ENCODE measurements around the gene AQP12A. TPM values are rescaled to one million over a fixed set of nuclear protein-coding genes. Genes with fewer than 3 reads are reported as not detected.

The AQP12A gene
- total RNA-seq, 1 experiment from 2014 or later, result not detected

DNA sequence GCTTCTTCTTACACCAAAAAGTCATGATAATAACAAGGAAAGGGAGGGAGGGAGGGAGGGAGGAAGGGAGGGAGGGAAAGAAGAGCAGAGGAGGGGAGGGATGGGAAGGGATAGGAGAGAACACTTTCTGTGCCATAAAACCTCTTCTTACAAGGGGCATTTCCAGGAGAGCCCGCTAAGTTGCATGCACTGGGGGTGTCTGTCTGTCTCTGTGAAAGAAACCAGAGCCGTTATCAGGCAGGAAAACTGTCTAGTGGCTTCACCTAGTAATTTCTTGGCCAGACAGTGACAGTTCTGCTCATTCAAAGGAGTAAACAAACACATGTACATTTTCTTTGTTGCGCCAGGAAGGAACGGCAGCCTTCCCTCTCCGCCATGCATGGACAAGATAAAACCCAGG is 45.8 kb downstream of the AQP12A start:
- no peak for DNase-seq
- Histone ChIP-seq H3K9me3 (no peaks in the 10 kb centered on the region), H3K27me3 (no peaks in the 10 kb centered on the region), H3K4me3 (no peak overlapping the region), H3K36me3 (no peaks in the 10 kb centered on the region)

DNA sequence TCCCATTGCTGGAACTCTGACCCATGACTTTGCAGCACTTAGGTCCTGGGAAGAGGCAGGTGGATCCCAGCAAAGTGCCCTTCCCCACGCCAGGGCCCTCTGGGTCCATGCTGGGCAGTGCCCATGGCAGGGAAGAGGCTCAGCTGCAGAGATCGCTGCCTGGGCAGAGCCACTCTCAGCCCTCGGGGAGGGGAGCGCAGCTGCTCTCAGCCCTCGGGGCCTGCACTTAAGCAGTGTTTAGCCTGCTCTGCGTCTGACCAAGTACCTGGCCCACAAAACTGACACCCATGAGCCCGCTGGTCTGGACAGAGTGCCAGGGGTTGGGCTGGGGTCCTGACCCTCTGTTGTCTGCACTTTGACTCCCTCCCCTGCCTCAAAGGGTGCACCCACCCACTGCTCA is 46.3 kb downstream of the AQP12A start:
- Histone ChIP-seq H3K36me3 (no peaks in the 10 kb centered on the region), H3K27me3 (no peaks in the 10 kb centered on the region), H3K4me3 (no peak overlapping the region), H3K9me3 (no peaks in the 10 kb centered on the region)
- no peak for DNase-seq

DNA sequence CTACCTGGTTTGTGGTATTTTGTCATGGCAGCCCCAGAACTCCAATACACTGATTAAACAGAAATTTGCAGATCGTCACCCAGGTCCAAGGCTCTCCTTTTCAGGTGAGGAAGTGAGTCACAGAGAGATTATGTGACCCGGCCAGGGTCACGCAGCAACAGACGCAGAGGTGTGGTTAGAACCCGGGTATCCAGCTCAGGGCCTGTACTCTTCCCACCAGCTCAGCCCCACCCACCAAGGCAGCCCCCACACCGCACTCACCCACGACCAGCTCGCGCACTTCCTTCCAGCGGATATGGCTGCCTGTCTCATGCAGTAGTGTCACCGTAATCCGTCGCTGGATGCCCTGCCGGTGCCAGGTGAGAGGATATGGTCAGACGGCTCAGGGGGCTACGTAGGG is 48.1 kb downstream of the AQP12A start:
- DNase-seq, result no peak
- Histone ChIP-seq H3K4me3 (no peak overlapping the region), H3K9me3 (no peaks in the 10 kb centered on the region), H3K27me3 (no peaks in the 10 kb centered on the region), H3K36me3 (no peaks in the 10 kb centered on the region)

DNA sequence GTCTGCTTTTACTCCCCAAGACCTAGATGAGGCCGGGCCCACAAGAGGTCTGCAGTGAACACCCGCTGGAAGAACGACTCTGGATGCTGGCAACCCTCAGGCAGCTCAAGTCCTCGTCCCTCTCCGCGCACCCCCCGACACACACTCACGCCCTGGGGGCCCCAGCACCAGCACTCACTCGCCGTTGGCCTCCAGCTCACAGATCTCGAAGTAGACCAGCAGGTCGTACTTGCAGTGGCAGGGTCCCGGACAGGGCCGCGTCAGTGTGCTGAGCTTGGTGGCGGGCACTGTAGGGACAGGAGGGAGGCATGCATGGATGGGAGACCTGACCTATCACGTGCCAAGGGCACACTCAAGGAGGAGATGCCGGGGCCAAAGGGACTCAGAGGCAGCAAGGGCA is 49.4 kb downstream of the AQP12A start:
- no peaks in the 10 kb centered on the region for H3K36me3 ChIP-seq
- DNase-seq, result no peak
- no peaks in the 10 kb centered on the region for H3K9me3 ChIP-seq
- no peaks in the 10 kb centered on the region for H3K27me3 ChIP-seq
- H3K4me3 ChIP-seq, result no peak overlapping the region

DNA sequence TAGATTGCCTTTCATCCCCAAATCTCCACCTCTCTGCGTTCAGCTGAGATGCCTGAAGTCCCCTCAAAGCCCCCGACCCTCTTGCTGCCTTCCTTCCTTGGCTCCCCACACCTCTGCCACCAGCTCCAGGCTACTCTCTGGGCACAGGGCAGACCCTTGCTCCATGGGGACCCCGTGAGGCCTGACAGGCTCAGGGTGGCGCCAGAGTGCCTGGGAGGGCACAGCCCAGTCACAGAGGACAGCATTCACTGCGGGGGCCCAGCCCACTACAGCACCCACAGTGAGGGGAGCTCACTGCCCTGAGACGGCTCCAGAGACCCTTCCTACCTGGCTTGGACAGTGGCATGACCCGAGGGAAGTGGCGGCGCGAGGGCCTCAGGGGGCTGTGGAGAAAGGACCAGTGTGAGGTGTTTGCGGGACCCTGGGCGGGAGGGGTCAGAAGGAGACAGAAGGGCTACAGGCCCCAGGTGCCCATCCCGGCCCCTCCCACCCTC is 51.0 kb downstream of the AQP12A start:
- H3K9me3 ChIP-seq, result no peaks in the 10 kb centered on the region
- no peak for DNase-seq
- no peak overlapping the region for H3K4me3 ChIP-seq
- no peaks in the 10 kb centered on the region for H3K36me3 ChIP-seq
- H3K27me3 ChIP-seq, result no peaks in the 10 kb centered on the region

DNA sequence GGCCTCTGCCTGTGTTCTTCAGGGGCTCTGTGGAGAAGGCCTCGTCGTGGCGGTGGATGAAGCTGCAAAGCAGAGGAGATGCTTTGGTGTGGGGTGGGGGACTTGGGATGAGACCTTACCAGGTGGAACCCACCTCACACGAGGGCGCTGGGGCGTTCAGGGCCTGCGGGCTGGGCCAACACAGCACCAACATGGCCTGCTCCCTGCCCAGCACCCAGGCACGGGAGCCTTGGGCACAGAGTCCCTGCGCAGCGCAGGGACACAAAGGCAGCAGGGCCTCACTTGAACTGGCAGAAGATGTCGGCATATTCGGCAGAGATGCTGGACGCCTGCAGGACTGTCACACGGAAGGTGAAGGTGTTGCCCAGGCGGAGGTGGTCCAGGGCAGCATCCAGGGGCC is 53.8 kb downstream of the AQP12A start:
- Histone ChIP-seq H3K27me3 (no peaks in the 10 kb centered on the region), H3K4me3 (no peak overlapping the region), H3K36me3 (no peaks in the 10 kb centered on the region), H3K9me3 (no peaks in the 10 kb centered on the region)
- DNase-seq, result no peak

DNA sequence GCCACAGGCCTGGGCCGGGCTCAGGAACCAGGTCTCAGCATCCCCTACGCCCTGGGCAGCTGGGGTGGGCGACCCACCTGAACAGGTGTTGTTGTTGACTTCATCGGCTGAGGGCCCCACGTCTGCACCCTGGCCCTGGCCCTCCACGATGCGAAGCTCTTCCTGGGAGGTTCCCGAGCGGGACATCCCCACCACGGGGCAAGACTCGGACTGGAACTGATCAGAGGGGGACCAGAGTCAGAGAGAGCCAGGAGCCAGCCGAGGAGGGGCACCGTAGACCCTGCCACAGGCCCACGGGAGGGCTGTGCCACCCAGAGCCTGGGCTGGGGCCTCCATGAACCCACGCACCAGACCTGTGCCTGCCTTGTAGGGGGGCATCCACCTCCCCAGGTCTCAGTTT is 54.3 kb downstream of the AQP12A start:
- H3K36me3 ChIP-seq, result no peaks in the 10 kb centered on the region
- no peak overlapping the region for H3K4me3 ChIP-seq
- H3K27me3 ChIP-seq, result no peaks in the 10 kb centered on the region
- DNase-seq, result no peak
- no peaks in the 10 kb centered on the region for H3K9me3 ChIP-seq

DNA sequence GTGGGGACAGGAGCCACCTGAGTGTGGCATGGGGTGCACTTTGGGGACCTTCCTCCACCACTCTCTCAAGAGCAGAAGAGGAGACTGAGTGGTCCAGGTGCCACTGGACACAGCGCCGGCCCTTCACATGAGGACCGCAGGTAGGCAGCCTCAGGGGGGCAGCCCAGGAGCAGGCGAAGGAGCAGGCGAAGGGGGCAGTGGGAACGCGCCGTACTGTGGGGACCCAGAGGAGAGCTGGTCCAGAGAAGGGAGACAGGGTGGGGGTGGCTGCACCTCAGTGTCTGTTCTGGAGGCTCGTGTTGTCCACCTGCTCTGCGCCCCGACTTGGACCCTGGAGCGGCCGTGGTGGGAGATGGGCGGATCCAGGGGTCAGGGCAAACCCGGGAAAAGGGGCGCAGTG is 55.0 kb downstream of the AQP12A start:
- no peaks in the 10 kb centered on the region for H3K27me3 ChIP-seq
- H3K36me3 ChIP-seq, result no peaks in the 10 kb centered on the region
- H3K4me3 ChIP-seq, result no peak overlapping the region
- no peaks in the 10 kb centered on the region for H3K9me3 ChIP-seq
- DNase-seq, result no peak

DNA sequence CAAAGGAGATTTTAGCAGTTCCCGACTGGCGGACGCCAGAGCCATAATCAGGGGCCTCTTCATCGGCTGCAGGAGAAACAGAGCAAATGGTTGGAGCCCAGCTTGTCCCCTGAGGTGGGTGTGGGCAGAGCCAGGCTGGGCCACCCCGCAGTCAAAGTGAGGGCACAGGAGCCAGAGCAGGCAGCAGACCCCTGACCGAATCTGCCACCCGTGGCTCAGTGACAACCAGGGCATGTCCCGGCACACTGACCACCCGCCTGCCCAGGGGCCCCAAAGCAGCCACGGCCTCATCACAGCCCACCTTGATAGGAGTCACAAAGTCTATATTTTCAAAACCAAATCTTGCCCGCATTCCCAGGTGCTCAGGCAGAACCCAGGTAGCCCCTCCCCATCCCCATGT is 55.6 kb downstream of the AQP12A start:
- DNase-seq, result no peak
- Histone ChIP-seq H3K36me3 (no peaks in the 10 kb centered on the region), H3K27me3 (no peaks in the 10 kb centered on the region), H3K9me3 (no peaks in the 10 kb centered on the region), H3K4me3 (no peak overlapping the region)

Other genes with a start within 250 kb of the AQP12A start
- gene ANKMY1, start 133.9 kb upstream of the AQP12A start, total RNA-seq (2014; rRNA removed; shearing (Covaris generic); ENCODE audit: low replicate concordance), result 10.2 and 23.8 TPM in 2 replicates
- 6.3 and 7.3 TPM in 2 replicates for gene DUSP28, start 131.5 kb upstream of the AQP12A start, total RNA-seq (2014; rRNA removed; shearing (Covaris generic); ENCODE audit: low replicate concordance)
- 13.6 and 13.9 TPM in 2 replicates for gene RNPEPL1, start 123.4 kb upstream of the AQP12A start, total RNA-seq (2014; rRNA removed; shearing (Covaris generic); ENCODE audit: low replicate concordance)
- 12.5 and 18.4 TPM in 2 replicates for gene CAPN10, start 105.1 kb upstream of the AQP12A start, total RNA-seq (2014; rRNA removed; shearing (Covaris generic); ENCODE audit: low replicate concordance)
- 0.35 and 2.2 TPM in 2 replicates for gene GPR35, start 66.4 kb upstream of the AQP12A start, total RNA-seq (2014; rRNA removed; shearing (Covaris generic); ENCODE audit: low replicate concordance)
- gene AQP12B, start 9.0 kb upstream of the AQP12A start, total RNA-seq (2014; rRNA removed; shearing (Covaris generic); ENCODE audit: low replicate concordance), result not detected in 2 replicates
- not detected in 2 replicates for gene KIF1A, start 128.4 kb downstream of the AQP12A start, total RNA-seq (2014; rRNA removed; shearing (Covaris generic); ENCODE audit: low replicate concordance)
- gene AGXT, start 177.0 kb downstream of the AQP12A start, total RNA-seq (2014; rRNA removed; shearing (Covaris generic); ENCODE audit: low replicate concordance), result not detected in 2 replicates
- gene MAB21L4, start 204.3 kb downstream of the AQP12A start, total RNA-seq (2014; rRNA removed; shearing (Covaris generic); ENCODE audit: low replicate concordance), result not detected in 2 replicates
- gene CROCC2, start 214.5 kb downstream of the AQP12A start, total RNA-seq (2014; rRNA removed; shearing (Covaris generic); ENCODE audit: low replicate concordance), result not detected in 2 replicates

Measured in MG63 (cell line).